DMS 273 treated with DMSO at 0.1 percent for 48 hours (cell line): ENCODE measurements around the gene CAPN7.
"Not testable (repeated sequence)": the region's sequence is repeated elsewhere in the genome, so short reads cannot be mapped to it uniquely, and the experiment has no call there.

Source experiments
- DNase-seq: peaks from one replicate; lab custom pipeline; 2025; lab: John Stamatoyannopoulos, UW

CAPN7 gene

DNA sequence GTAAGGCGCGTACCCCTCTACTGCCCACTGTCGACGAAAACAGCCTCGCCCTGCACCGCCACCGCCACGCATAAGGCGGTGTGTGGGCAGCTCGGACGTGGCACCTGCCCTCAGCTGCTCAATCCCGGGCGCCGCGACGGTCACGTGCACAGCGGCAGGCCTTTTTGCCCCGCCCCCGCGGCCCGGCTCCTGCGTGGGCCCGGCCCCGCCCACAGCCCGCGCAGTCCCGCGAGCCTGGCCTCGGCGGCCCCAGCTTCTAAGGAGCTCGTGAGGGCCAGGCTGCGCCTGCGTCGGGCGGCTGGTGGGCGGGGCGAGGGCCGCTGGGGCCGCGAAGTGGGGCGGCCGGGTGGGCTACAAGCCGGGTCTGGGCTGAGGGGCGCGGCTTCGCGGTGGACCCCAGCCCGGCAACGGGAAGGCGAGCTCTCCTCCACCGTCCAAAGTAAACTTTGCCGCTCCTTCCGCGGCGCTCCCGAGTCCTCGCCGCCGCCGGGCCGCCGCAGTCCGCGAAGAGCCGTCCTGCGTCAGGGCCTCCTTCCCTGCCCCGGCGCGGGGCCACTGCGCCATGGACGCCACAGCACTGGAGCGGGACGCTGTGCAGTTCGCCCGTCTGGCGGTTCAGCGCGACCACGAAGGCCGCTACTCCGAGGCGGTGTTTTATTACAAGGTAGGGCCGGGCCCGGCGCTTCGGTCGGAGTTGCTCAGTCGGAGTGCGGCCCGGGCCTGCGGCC lies at the start of gene CAPN7:
TSS of gene CAPN7 (plus strand) at position 313 of the 728 bp plus-strand sequence. CDS start at position 563, 250 bp downstream.
- no peak for DNase-seq

DNA sequence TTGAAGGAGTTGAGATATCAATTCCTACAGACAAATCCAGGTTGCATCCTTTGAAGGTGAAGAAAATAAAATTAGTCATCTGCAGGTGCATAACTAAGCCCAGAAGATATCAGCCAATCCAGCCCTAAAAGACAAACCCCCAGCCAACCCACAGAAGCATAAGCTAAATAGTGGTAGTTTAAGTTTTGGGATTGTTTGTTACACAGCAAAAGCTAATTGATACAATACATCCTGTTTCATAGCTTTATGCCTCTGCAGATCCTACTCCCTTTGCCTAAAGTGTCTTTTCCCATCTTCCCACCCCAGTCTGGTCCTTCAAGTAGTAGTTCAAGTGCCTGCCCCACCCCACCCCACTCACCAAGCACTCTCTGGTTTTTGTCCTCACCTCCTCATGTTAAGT lies 48.6 kb upstream of the CAPN7 start:
- no peak for DNase-seq

DNA sequence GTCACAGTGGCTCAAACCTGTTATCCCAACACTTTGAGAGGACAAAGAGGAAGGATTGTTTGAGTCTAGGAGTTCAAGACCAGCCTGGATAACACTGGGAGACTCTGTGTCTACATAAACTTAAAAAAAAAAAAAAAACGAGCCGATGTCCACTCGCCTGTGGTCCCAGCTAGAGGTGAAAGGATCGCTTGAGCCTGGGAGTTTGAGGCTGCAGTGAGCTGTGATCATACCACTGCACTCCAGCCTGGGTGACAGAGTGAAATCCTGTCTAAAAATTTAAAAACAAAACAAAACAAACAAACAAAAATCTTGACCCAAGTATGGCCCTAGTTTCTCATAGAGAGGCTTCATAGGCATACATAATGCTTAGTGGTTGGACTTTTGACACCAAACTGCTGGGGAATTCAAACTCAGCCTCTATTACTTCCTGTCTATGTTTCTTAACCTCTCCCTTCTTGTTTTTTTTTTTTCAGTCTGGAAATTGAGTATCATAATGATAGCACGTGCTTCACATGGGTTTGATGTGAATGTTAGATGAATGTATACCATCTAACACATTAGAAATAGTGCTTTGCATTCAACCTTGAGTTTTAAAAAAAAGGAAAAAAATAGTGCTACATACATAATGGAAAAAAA lies 46.4 kb upstream of the CAPN7 start:
- no peak for DNase-seq

DNA sequence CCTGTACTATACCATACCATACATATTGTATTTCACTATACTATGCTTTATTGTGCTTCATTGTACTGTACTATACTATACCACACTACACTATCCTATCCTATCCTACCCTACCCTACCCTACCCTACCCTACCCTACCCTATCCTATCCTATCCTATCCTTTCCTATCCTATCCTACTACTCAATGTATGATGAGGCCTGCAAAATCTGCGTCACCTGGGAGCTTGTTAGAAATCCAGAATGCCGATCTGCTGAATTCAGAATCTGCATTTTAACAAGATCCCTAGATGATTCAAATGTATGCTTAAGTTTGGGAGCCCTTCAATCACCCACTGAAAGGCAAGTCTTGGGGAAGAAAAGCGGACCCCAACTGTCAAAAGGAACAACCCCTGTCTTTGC lies 45.4 kb upstream of the CAPN7 start:
- no peak for DNase-seq

DNA sequence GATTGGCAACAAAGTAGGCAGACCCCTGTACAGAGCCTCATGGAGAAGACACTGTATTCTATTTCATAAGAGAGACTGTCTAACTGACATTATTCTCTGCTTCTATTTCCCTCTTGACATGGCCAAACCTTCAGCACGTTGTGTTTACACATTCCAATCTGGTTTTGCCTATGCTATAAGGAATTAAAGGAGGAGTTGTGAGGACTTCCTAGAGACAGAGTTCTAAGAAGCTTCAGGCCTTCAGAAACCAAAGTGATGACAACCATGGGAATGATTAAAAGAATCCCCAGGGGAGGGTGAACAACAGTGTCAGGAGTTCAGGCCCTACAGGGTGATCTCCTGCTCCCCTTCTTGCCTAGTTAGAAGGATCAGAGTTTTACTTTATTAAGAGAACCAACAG lies 44.9 kb upstream of the CAPN7 start:
- no peak for DNase-seq

DNA sequence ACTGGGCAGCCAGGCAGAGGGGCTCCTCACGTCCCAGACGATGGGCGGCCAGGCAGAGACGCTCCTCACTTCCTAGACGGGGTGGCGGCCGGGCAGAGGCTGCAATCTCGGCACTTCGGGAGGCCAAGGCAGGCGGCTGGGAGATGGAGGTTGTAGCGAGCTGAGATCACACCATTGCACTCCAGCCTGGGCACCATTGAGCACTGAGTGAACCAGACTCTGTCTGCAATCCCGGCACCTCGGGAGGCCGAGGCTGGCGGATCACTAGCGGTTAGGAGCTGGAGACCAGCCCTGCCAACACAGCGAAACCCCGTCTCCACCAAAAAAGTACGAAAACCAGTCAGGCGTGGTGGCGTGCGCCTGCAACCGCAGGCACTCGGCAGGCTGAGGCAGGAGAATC lies 42.4 kb upstream of the CAPN7 start:
- not testable (repeated sequence) for DNase-seq

DNA sequence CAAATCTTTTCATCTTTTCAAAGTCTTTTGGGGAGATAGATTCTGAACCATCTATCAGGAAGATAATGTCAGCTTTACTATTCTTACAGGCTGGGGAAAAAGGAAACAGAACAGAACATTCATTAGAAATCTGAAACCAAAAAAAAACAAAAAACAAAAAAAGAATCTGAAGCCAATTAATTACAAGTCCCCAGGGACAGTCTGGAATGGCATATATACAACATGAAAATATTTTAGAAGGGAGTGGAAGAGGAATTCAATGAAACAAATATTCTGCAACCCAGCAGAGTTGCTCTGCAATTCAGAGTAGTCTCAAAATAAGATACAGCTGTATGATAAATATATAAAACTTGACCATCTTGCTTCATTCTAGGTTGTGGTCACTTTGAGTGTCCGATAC lies 41.7 kb upstream of the CAPN7 start:
- DNase-seq: no peak

DNA sequence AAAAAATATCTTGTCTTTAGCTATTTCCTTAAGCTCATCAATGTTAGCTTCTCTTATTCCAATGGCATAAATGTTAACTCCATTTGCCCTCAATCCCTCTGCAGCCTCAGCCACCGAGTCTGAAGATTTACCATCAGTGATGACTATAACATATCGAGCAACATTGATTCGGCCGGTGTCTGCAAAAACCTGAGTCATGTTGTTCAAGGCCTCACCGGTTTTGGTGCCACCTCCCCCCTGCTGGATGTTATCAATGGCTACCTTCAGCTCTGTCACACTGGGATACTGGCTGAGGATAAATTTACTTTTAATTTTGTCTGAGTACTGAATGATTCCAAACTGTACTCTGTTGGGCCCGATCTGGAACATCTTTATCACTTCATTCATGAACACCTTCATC lies 41.0 kb upstream of the CAPN7 start:
- no peak for DNase-seq

DNA sequence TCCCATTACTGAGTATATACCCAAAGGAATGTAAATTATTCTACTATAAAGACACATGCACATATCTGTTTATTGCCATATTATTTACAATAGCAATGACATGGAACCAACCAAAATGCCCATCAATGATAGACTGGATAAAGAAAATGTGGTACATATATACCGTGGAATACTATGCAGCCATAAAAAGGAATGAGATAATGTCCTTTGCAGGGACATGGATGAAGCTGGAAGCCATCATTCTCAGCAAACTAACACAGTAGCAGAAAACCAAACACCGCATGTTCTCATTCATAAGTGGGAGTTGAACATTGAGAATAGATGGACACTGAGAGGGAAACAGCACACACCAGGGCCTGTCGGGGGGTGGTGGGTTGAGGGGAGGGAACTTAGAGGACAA lies 39.7 kb upstream of the CAPN7 start:
- DNase-seq: not testable (repeated sequence)

DNA sequence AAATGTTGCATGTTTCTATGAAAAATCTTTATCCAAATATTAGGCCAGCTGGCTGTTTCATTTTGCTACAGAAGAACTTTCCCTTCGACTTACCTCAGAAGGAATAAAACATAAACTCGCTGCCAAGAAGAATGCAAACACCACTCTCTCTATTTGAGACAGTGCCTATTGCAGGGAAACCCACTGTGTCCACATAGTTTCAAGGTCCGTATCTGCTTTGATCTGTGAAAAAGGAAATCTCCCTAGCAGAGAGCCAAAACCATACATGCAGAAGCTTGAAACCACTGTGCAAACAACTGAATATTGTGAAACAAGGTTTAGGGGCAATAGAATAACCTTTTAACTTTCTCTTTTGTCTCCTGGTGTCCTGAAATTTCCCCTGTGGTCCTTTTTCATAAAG lies 35.0 kb upstream of the CAPN7 start:
- DNase-seq: no peak

DNA sequence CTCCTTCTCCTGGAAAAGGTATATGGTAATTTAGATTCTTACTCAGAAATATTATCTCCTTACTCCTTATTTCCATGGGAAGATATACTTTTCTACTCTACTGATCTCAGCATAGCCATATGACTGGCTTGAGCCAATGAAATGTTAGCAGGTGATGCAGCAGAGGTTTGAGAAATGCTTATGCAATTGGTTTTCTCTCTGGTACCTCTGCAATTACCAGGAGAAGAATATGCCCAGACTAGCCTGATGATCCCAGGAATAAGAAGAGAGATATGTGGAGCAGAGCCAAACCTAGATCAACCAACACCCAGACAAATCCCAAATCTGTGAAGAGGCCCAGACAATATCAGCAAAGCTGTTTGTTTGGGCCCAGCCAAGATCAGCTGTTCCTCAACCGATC lies 33.2 kb upstream of the CAPN7 start:
- no peak for DNase-seq

DNA sequence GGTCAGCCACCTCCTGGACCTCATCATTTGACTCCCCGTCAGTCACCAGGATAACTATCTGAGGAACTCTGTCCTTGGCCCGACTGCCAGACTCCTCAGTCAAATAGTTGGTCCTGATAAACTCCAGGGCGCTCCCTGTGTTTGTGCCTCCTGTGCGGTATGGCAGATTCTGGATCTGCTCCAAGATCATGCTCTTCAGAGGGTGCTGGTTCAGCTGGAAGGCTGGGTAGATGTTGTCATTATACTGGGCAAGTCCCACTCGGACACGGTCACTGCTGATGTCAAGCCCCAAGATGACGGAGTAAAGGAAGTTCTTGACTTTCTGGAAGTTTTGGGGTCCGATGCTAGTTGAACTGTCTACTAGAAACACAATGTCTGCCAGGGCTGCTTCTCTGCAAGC lies 31.1 kb upstream of the CAPN7 start:
- no peak for DNase-seq

DNA sequence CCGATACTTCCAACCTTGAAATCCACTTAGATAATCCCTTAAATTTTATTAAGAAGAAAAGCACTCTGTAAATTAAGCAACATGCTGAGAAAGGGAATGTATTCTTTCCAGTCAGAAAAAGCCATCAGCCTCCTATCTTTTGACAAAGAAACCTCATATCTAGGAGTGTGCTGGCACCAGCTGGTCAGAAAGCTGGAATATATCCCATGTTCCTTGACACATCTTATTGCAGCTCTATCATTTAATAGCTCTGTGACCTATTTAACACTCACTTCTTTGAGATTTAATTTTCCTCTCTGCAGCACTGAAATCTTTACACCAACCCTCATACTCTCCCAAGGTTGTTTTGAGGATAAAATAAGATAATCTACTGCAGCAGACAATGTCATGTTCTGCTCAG lies 30.4 kb upstream of the CAPN7 start:
- DNase-seq: no peak

DNA sequence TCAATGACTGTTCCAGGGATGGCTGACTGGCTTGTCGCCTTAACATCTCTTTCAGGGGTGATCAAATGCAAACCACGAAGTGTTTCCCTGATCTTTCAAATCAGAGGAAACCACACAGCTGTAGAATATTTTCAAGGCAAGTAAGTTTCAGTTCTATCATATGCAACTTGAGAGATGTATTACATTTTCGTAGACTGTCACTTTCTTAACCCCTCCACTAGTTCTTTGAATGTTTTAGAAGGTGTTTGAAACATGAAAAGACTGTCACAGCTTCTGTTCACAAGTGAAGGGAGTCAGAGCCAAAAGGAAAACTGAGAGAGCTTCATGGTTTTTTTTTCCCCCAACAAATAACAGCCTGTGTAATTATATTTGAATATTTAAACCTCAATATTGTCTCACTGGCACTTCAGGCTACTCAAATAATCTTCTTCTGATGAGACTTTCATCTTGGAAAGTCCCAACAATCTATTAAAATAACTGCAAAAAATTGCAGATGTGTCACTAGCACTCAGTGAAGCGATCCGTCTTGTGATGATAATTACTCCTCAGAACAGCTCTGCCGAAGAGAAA lies 25.9 kb upstream of the CAPN7 start:
- DNase-seq: no peak

DNA sequence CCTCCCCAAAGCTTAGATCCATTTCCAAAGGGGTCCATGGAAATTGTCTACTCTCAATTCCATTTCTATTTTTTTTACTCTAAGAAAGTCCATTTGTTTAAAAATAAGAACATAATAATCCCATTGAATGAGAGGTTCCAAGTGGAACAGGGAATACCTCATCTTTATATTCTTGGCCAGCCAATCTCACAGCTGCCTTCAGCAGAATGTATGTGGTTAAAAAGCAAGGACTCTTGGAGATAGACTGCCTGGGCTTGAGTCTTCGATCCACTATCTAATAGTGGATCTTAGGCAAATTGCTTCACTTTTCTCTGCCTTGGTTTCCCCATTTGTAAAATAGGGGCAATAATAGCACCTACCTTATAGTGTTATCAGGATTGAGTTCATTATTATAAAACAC lies 24.5 kb upstream of the CAPN7 start:
- DNase-seq: no peak

DNA sequence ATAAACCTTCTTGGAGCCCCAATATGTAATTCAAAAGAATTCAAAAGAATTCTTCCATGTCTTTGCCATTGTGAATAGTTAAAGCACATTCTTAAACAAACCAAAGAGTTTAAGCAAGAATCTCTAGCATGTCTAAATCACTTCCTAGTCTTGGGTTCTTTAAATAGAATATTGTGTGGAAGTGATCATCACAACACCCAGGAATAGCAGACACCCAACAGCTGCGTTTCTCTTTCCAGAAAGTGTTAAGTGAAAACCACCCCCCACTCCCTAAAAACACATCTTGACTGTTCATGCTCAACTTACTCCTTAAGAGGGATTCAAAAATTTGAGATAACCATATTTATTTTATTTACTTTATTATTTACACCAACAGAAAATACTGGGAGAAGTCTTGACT lies 24.1 kb upstream of the CAPN7 start:
- DNase-seq: no peak

DNA sequence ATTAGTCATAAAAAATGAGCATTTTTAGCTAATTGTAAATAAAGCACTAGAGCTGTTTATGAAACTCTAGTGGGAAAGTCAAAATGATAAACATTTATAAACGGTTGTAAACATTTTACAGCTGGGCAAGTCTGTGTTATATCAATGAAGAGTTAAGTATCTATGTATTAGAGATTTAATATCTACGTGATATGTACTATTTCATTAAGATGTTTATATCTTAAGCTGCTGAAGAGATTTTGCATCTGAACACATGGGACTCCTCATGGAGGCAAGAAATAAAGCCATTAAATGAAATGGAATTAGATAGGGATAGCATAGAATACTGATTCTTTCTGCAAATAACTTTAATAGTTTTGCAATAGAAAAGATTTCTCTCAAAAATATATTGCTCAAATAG lies 23.0 kb upstream of the CAPN7 start:
- DNase-seq: no peak

DNA sequence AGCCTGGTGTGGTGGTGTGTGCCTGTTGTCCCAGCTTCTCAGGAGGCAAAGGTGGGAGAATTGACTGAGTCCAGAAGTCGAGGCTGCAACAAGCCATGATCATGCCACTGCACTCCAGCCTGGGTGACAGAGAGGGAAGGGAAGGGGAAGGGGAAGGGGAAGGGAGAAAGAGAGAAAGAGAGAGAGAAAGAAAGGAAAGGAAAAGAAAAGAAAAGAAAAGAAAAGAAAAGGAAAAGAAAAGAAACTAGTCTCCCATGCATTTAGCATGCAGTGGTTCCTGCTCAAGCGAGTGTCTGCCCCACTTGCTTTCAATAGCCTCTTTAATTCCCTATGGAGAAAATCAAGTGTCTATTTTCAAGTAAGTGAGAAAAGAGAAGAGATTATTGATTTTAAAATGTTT lies 20.6 kb upstream of the CAPN7 start:
- no peak for DNase-seq

DNA sequence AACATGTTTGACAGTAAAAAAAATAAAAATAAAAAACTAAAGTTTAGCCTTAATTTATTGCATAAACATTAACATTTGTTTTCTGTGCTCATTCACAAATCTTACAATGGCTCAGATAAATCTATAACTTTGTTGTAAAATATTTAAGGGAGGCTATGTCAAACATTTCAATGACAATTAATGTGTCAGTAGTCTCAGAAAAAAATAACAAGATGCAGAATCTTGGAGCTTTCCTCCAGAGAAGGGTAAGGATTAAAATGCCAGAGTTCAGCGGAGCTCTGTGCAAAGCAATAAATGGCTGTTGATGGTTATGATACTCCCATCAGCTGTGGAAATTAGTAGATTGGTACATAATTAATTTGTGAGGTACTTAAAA lies 20.0 kb upstream of the CAPN7 start:
- DNase-seq: no peak

DNA sequence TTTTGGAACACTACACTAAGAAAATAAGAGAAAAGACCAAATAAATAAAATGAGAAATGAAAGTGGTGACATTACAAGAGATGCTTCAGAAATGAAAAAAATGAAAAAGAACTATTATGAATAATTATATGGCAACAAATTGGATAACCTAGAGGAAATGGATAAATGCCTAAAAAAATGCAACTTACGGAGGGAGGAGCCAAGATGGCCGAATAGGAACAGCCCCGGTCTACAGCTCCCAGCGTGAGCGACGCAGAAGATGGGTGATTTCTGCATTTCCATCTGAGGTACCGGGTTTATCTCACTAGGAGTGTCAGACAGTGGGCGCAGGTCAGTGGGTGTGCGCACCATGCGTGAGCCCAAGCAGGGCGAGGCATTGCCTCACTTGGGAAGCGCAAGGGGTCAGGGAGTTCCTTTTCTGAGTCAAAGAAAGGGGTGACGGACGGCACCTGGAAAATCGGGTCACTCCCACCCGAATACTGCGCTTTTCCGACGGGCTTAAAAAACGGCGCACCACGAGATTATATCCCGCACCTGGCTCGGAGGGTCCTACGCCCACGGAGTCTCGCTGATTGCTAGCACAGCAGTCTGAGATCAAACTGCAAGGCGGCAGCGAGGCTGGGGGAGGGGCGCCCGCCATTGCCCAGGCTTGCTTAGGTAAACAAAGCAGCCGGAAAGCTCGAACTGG lies 19.4 kb upstream of the CAPN7 start:
- not testable (repeated sequence) for DNase-seq

DNA sequence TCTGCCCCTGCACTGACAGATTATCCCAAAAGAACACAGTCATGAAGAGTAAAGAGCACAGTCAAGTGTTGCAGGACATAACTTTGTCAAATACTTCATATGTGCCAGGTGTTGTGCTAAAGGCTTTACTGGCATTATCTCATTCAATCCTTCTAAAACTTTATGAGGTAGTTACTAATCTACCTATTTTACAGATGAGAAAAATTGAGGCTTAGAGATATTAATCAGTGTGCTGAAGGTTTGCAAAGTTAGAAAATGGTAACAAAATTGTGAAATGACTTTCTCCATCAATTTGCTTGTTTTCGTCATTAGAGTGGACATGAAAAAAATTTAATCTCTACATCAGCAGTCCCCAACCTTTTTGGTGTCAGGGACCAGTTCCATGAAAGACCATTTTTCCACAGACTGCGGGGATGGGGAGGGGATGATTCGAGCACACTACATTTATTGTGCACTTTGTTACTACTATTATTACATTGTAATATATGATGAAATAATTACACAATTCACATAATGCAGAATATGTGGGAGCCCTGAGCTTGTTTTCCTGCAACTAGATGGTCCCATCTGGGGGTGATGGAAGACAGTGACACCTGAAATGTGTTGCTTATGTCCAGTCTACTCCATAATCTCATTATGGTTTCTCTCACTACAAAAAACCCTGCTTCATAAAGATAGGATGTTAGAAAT lies 8.6 kb upstream of the CAPN7 start:
- DNase-seq: no peak

DNA sequence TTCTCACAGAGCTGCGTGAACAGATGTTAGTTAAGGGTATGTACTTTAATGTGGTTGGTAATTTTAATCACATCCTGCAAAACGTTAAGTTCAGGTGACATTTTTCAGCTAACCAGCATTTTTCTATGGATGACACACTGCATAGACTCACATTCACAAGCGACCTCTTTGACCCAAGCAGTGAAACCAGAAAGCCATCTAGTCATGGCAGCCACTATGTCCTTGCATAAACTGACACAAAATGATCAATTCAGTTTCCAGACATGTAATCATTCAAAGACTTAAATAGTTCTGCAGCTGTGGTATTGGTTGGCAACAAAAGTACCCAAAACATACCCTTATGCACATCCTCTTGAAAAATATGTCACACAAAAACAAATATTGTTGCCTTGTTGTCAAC lies 7.4 kb upstream of the CAPN7 start:
- no peak for DNase-seq
